ENCODE results near the gene LLCFC1.

DNA sequence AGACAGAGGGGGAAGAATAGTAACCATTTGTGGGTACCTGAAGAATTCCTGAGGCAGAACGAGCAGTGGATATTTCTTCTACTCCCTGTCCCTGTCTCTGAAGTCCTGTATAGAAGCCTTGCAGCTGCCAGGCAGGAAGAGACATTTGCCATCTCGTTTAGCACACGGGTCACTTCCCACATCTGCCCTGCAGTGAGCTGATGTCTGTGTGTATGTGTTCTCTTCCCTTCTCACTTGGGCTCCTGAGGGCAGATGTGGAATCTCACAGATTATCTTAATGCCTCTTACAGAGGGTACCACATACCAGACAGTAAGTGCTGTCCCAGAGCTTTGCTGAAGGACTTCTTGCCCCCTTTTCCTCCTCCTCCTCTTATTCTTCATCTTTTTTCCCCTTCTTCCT is 39.6 kb upstream of the LLCFC1 start:
- TF ChIP-seq, protein P1, sequence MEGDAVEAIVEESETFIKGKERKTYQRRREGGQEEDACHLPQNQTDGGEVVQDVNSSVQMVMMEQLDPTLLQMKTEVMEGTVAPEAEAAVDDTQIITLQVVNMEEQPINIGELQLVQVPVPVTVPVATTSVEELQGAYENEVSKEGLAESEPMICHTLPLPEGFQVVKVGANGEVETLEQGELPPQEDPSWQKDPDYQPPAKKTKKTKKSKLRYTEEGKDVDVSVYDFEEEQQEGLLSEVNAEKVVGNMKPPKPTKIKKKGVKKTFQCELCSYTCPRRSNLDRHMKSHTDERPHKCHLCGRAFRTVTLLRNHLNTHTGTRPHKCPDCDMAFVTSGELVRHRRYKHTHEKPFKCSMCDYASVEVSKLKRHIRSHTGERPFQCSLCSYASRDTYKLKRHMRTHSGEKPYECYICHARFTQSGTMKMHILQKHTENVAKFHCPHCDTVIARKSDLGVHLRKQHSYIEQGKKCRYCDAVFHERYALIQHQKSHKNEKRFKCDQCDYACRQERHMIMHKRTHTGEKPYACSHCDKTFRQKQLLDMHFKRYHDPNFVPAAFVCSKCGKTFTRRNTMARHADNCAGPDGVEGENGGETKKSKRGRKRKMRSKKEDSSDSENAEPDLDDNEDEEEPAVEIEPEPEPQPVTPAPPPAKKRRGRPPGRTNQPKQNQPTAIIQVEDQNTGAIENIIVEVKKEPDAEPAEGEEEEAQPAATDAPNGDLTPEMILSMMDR (conservative IDR thresholded peaks at IDR 0.05; ENCODE audit: low read depth, low read length), result no peak
- TF ChIP-seq EZH2phosphoT487 (IDR thresholded peaks at IDR 0.05; ENCODE audit: borderline replicate concordance, low read length), result no peak
- TF ChIP-seq EZH2 (IDR thresholded peaks at IDR 0.05; ENCODE audit: low read length, unreplicated experiment), result no peak

Data from PC-3 (cell line).